IMR-90 (cell line): ENCODE data around the gene CPD.

Experiments used
- CEBPB ChIP-seq: IDR thresholded peaks from 2 replicates; pipeline ENCODE4 v1.6.1; 2012; ENCODE audit warnings: low read depth, low read length, improper control_type of control experiment
- FOS ChIP-seq: fragments of 150-350 bp; IDR thresholded peaks from 2 replicates; pipeline ENCODE4 v1.6.1; 2016; ENCODE audit warnings: low read depth, low read length
- MAFK ChIP-seq: IDR thresholded peaks from 2 replicates; pipeline ENCODE4 v1.6.1; 2012; ENCODE audit warnings: low read depth, low read length, improper control_type of control experiment
- MAZ ChIP-seq: IDR thresholded peaks from 2 replicates; pipeline ENCODE4 v1.6.1; 2012; ENCODE audit warnings: low read depth, mild to moderate bottlenecking, low read length, improper control_type of control experiment, moderate library complexity, borderline replicate concordance
- MXI1 ChIP-seq: IDR thresholded peaks from 2 replicates; pipeline ENCODE4 v1.6.1; 2012; ENCODE audit warnings: low read depth, mild to moderate bottlenecking, low read length, moderate library complexity, borderline replicate concordance
- NFE2L2 ChIP-seq: fragments of 150-350 bp; IDR thresholded peaks from 2 replicates; pipeline ENCODE4 v1.6.1; 2016; ENCODE audit warnings: low read depth, mild to moderate bottlenecking, low read length
- POLR2A ChIP-seq: IDR thresholded peaks from 2 replicates; pipeline ENCODE4 v1.6.1; 2012; ENCODE audit warnings: mild to moderate bottlenecking, low read depth, low read length
- RAD21 ChIP-seq: IDR thresholded peaks from 2 replicates; pipeline ENCODE4 v1.6.1; 2012; ENCODE audit warnings: low read length, improper control_type of control experiment
- RCOR1 ChIP-seq: IDR thresholded peaks from 2 replicates; pipeline ENCODE4 v1.6.1; 2012; ENCODE audit warnings: mild to moderate bottlenecking, low read length, improper control_type of control experiment; ENCODE audit not compliant: insufficient replicate concordance
- RFX5 ChIP-seq: IDR thresholded peaks from 2 replicates; pipeline ENCODE4 v1.8.0; 2012; ENCODE audit warnings: low read depth, mild to moderate bottlenecking, low read length, moderate library complexity
- SMC3 ChIP-seq: fragments of 150-350 bp; IDR thresholded peaks from 2 replicates; pipeline ENCODE4 v1.6.1; 2016; ENCODE audit warnings: low read depth, mild to moderate bottlenecking, antibody characterized with exemption, low read length, moderate library complexity
- TF ChIP-seq, protein P1 (sequence below): conservative IDR thresholded peaks from 2 replicates; pipeline ENCODE4 v1.5.1; 2012; ENCODE audit warnings: mild to moderate bottlenecking, low read depth, low read length, improper control_type of control experiment
- TF ChIP-seq, protein P2 (sequence below): fragments of 150-350 bp; IDR thresholded peaks from 2 replicates; pipeline ENCODE4 v1.6.1; 2017; ENCODE audit warnings: mild to moderate bottlenecking, antibody characterized with exemption, low read length, low read depth

DNA sequence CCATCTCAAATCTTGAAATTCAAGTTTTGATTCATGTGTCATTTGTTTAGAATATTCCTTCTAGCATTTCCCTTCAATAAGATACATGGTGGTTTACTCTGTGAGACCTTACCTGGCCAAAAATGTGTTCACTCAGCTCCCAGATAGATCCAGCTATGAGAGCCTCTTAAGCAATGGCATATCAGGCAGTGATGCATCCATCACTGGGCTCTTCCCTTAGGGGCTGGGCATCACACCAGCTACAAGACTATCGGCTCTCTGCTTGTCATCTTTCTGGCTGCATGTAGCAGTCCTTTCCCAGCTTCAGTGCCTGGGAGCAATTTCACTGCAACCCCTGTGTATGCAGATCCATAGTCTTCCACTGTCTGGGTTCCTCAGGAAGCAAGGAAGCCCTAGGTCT is 139.1 kb downstream of the CPD start:
- TF ChIP-seq RAD21 (no peak), MXI1 (no peak), POLR2A (no peak), RFX5 (no peak), RCOR1 (no peak), NFE2L2 (no peak), MAFK (no peak), SMC3 (no peak), CEBPB (peak; percentile 37), FOS (no peak), MAZ (no peak)
- TF ChIP-seq, protein P1, sequence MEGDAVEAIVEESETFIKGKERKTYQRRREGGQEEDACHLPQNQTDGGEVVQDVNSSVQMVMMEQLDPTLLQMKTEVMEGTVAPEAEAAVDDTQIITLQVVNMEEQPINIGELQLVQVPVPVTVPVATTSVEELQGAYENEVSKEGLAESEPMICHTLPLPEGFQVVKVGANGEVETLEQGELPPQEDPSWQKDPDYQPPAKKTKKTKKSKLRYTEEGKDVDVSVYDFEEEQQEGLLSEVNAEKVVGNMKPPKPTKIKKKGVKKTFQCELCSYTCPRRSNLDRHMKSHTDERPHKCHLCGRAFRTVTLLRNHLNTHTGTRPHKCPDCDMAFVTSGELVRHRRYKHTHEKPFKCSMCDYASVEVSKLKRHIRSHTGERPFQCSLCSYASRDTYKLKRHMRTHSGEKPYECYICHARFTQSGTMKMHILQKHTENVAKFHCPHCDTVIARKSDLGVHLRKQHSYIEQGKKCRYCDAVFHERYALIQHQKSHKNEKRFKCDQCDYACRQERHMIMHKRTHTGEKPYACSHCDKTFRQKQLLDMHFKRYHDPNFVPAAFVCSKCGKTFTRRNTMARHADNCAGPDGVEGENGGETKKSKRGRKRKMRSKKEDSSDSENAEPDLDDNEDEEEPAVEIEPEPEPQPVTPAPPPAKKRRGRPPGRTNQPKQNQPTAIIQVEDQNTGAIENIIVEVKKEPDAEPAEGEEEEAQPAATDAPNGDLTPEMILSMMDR = no peak
- TF ChIP-seq, protein P2, sequence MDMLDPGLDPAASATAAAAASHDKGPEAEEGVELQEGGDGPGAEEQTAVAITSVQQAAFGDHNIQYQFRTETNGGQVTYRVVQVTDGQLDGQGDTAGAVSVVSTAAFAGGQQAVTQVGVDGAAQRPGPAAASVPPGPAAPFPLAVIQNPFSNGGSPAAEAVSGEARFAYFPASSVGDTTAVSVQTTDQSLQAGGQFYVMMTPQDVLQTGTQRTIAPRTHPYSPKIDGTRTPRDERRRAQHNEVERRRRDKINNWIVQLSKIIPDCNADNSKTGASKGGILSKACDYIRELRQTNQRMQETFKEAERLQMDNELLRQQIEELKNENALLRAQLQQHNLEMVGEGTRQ = no peak
